Kidney (tissue), 14 donors: Measurements from ENCODE around the gene GPR4. TPM values are rescaled to one million over a fixed set of nuclear protein-coding genes. Genes with fewer than 3 reads are reported as not detected.

Experiments used
- DNase-seq, 5 donors: peaks; one replicate each; pipeline ENCODE4 v3.0.0-alpha.2; 2013 to 2020
- FAIRE-seq: peaks from 2 replicates; lab custom pipeline; 2012; peaks lifted over from hg19 to GRCh38; lab: Jason Lieb, UNC
- H3K27ac ChIP-seq, 2 donors: one replicate each; pipeline ENCODE4 v1.7.0; 2013; ENCODE audit warnings: low read depth in 2 of 2, low read length in 2 of 2, inconsistent platforms in 1 of 2
- H3K27me3 ChIP-seq: one replicate; pipeline ENCODE4 v1.7.1; 2013; ENCODE audit warnings: low read length, inconsistent platforms; ENCODE audit not compliant: control insufficient read depth, insufficient read depth
- H3K36me3 ChIP-seq, 3 donors: one replicate each; pipeline versions ENCODE4 v1.7.0 to v1.7.1; 2013; ENCODE audit warnings: low read length in 3 of 3, control low read depth in 1 of 3, inconsistent platforms in 1 of 3; ENCODE audit not compliant: insufficient read depth in 3 of 3, control insufficient read depth in 2 of 3
- H3K4me1 ChIP-seq, 3 donors: one replicate each; pipeline versions ENCODE4 v1.7.0 to v1.7.1; 2013; ENCODE audit warnings: low read length in 3 of 3, inconsistent platforms in 1 of 3, low read depth in 1 of 3; ENCODE audit not compliant: control insufficient read depth in 2 of 3, insufficient read depth in 2 of 3
- H3K4me3 ChIP-seq, 3 donors: one replicate each; pipeline versions ENCODE4 v1.7.0 to v1.8.1; 2013; ENCODE audit warnings: low read length in 3 of 3, control low read depth in 1 of 3, inconsistent platforms in 1 of 3
- H3K9ac ChIP-seq, 3 donors: one replicate each; pipeline versions ENCODE4 v1.7.0 to v1.7.1; 2013; ENCODE audit warnings: low read length in 3 of 3, control low read depth in 1 of 3, inconsistent platforms in 1 of 3
- H3K9me3 ChIP-seq, 3 donors: one replicate each; pipeline versions ENCODE4 v1.7.0 to v1.7.1; 2013; ENCODE audit warnings: low read length in 3 of 3, control low read depth in 1 of 3, inconsistent platforms in 1 of 3; ENCODE audit not compliant: control insufficient read depth in 2 of 3, insufficient read depth in 1 of 3
- intact Hi-C: fragments of 100-400 bp; cut with DNase I; formaldehyde crosslinking; loops from one replicate; pipeline ENCODE4 v1.11.1; 2022
- polyA plus RNA-seq: library from polyadenylated mRNA; stranded (reverse); fragments of 350-450 nt; fragmentation: Illumina TruSeq; extraction: RNeasy Lipid Tissue Mini Kit (QIAGEN cat#74804); gene quantifications from one replicate; pipeline ENCODE4 v1.2.3, GENCODE V29; 2014; ENCODE audit warnings: low read depth, low replicate concordance; ENCODE audit not compliant: insufficient read depth
- total RNA-seq: library from RNA; stranded (reverse); fragmentation: NEBNext Ultra II Directional; extraction: Animal tissue kit (Norgen Biotek cat#: 25700); gene quantifications from one replicate; pipeline ENCODE4 v1.2.1, GENCODE V29; 2021
- TF ChIP-seq, protein P1 (sequence below): IDR thresholded peaks from 3 replicates; pipeline ENCODE4 v1.5.1; 2012; ENCODE audit warnings: mild to moderate bottlenecking, moderate library complexity, borderline replicate concordance; ENCODE audit not compliant: insufficient read depth; ENCODE audit errors: extremely low read depth
- donor health status: control.
- donor health status: control.
- donor health status: control.
- donor health status: control.
- donor health status: control.
- donor health status: DM: yes; HTN: yes; CAD: no.
- donor health status: Normal renal cell carcinoma (clear cell type).

The GPR4 gene
- total and polyA plus RNA-seq, 2 donors from 2014 or later = 6.8 to 9.7 TPM

DNA sequence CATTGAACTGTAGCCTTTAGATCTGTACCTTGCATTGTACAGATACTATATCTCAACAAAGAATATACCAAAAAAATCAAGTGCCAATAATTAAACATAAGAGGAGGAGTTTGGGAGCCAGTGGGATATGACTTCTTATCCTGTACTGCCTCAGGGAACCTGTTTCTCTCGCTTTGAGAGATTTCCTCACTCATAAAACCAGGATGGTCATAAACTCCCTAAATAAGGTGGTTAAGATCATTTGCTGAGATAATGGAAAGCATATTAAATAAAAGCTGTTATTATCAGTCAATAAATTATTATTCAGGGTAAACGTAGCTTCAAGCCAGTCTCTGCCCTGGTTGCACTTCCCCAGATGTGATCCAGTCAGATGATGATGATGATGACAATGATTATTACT lies 34.4 kb downstream of the GPR4 start:
- Histone ChIP-seq H3K27ac (no peak overlapping the region), H3K4me1 (peaks cover 0 to 2% (median 0%) of the 10 kb centered on the region in 3 donors), H3K9ac (no peak overlapping the region), H3K4me3 (no peak overlapping the region), H3K27me3 (no peaks in the 10 kb centered on the region), H3K9me3 (no peaks in the 10 kb centered on the region), H3K36me3 (no peaks in the 10 kb centered on the region)
- TF ChIP-seq, protein P1, sequence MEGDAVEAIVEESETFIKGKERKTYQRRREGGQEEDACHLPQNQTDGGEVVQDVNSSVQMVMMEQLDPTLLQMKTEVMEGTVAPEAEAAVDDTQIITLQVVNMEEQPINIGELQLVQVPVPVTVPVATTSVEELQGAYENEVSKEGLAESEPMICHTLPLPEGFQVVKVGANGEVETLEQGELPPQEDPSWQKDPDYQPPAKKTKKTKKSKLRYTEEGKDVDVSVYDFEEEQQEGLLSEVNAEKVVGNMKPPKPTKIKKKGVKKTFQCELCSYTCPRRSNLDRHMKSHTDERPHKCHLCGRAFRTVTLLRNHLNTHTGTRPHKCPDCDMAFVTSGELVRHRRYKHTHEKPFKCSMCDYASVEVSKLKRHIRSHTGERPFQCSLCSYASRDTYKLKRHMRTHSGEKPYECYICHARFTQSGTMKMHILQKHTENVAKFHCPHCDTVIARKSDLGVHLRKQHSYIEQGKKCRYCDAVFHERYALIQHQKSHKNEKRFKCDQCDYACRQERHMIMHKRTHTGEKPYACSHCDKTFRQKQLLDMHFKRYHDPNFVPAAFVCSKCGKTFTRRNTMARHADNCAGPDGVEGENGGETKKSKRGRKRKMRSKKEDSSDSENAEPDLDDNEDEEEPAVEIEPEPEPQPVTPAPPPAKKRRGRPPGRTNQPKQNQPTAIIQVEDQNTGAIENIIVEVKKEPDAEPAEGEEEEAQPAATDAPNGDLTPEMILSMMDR = no peak
- intact Hi-C loops = no loop called here
- no peak for DNase-seq
- no peak for FAIRE-seq

DNA sequence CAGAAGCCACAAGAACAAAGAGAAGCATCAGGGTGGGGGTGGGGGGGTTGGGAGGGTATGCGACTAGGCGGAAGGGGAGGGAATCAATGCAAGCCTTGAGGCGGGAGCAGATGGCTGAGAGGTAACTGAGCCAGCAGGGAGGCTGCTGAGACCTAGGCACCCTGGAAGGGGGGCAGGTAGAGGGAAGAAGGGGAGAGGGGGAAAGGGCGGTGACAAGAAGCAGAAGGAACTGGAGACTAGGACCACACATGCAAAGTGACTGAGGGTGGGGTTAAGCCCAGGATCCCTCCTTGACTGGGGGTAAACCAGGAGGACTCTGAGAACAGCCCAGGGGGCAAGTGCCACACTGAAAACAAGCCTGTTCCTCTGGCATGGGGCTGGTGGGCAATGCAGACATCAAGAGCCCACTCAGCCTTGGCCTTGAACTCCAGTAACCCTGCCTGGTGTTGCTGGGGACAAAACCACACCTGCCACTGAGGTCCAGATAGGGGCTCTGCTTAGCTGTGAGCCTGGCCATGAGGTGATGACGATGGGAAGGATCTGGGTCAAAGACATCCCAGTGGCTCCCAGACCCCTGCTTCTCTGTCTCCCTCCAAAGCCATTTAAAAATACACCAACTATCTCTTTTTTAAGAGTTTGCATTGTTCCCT lies 37.8 kb downstream of the GPR4 start:
- TF ChIP-seq, protein P1 = no peak
- Histone ChIP-seq H3K9ac (no peak overlapping the region), H3K27ac (no peak overlapping the region), H3K9me3 (no peaks in the 10 kb centered on the region), H3K4me1 (no peaks in the 10 kb centered on the region), H3K4me3 (no peak overlapping the region), H3K27me3 (no peaks in the 10 kb centered on the region), H3K36me3 (no peaks in the 10 kb centered on the region)
- FAIRE-seq = no peak
- intact Hi-C loops = no loop called here
- no peak for DNase-seq

DNA sequence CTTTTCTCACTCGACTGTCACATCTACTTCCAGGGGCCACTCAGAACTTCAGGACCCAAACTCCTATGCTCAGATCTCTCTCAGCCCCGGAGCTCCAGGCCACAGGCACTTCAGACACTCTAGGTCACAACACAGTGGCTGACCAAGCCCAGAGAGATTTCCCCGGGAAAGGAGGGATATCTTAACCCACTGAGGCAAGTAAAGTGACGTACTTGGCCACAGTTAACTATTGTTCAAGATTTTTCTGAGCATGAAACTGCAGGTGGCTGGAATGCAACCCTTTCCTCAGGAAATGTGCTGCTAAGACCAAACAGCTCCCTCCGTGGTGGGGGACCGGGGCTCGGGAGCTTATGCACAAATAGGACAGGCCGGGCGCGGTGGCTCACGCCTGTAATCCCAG lies 41.3 kb downstream of the GPR4 start:
- Histone ChIP-seq H3K9ac (no peak overlapping the region), H3K27me3 (no peaks in the 10 kb centered on the region), H3K9me3 (no peaks in the 10 kb centered on the region), H3K36me3 (no peaks in the 10 kb centered on the region), H3K27ac (no peak overlapping the region), H3K4me3 (no peak overlapping the region), H3K4me1 (no peaks in the 10 kb centered on the region)
- intact Hi-C loops = no loop called here
- FAIRE-seq (no peak), DNase-seq (no peak)
- TF ChIP-seq, protein P1 = no peak

DNA sequence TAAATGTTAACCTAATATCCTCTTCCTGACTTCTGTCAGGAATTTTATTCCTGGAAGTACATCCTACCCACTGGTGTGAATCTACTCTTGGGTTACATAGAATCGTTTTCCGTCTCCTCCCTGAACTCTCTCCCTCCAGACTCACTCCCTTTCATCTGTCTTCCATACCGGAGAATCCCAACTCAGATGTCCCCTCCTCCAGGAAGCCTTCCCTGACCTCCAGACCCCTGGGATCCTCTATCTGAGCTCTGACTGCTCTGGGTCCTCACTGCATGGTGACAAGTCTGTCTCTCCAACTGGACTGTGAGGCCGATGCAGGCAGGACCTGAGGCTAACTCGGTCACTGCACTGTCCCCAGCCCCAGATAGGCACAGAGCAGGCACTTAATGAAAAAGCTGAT lies 42.0 kb downstream of the GPR4 start:
- FAIRE-seq = no peak

More for the DNA sequence above, 42.0 kb downstream of the GPR4 start:
- intact Hi-C loops = no loop called here
- Histone ChIP-seq H3K9ac (no peak overlapping the region), H3K36me3 (no peaks in the 10 kb centered on the region), H3K27ac (no peak overlapping the region), H3K4me1 (no peaks in the 10 kb centered on the region), H3K27me3 (no peaks in the 10 kb centered on the region), H3K9me3 (no peaks in the 10 kb centered on the region), H3K4me3 (no peak overlapping the region)
- TF ChIP-seq, protein P1 = no peak
- no peak for DNase-seq
